Measurements from ENCODE around the gene PRPF31.

Gene PRPF31

GRCh38 chr19:54180691-54181091 lies 65.1 kb downstream of the PRPF31 start:
- no peak for DNase-seq (ENCODE audit: low read depth)
- no peak for TF ChIP-seq CTCF (IDR thresholded peaks at IDR 0.05; ENCODE audit: low read depth, low read length, missing control alignments)

More at GRCh38 chr19:54180691-54181091, 65.1 kb downstream of the PRPF31 start:
- H3K4me3 ChIP-seq (ENCODE audit: low read depth, low read length) = no peak overlapping the region

Measured in GM12864 (cell line).